Hepatocyte (in vitro differentiated cells): Measurements from ENCODE around the gene VPS50. TPM values are rescaled to one million over a fixed set of nuclear protein-coding genes. Genes with fewer than 3 reads are reported as not detected.

Experiments
- DNase-seq: peaks from one replicate; pipeline ENCODE4 v3.0.0-alpha.2; 2016; ENCODE audit warnings: low spot score
- H2AFZ ChIP-seq: fragments of 200-600 bp; sonication (generic); 2 replicates; pipeline ENCODE4 v1.6.0; 2016; ENCODE audit warnings: antibody characterized with exemption, mild to moderate bottlenecking
- H3K27ac ChIP-seq: fragments of 200-600 bp; sonication (generic); 2 replicates; pipeline ENCODE4 v1.5.1; 2016; ENCODE audit warnings: mild to moderate bottlenecking
- H3K27me3 ChIP-seq: fragments of 200-600 bp; sonication (generic); 2 replicates; pipeline ENCODE4 v1.6.1; 2016
- H3K36me3 ChIP-seq: fragments of 200-600 bp; sonication (generic); replicated peaks from 2 replicates; pipeline ENCODE4 v1.5.1; 2016; ENCODE audit warnings: low read depth; ENCODE audit not compliant: insufficient read depth
- H3K4me1 ChIP-seq: fragments of 200-600 bp; sonication (generic); 2 replicates; pipeline ENCODE4 v1.5.1; 2016; ENCODE audit warnings: mild to moderate bottlenecking, moderate library complexity; ENCODE audit not compliant: insufficient read depth
- H3K4me2 ChIP-seq: fragments of 200-600 bp; sonication (generic); 2 replicates; pipeline ENCODE4 v1.6.0; 2016
- H3K4me3 ChIP-seq: fragments of 200-600 bp; sonication (generic); 2 replicates; pipeline ENCODE4 v1.5.1; 2016; ENCODE audit warnings: mild to moderate bottlenecking
- H3K79me2 ChIP-seq: fragments of 200-600 bp; sonication (generic); 2 replicates; pipeline ENCODE4 v1.6.0; 2017; ENCODE audit warnings: mild to moderate bottlenecking
- H3K9me2 ChIP-seq: fragments of 200-600 bp; sonication (generic); replicated peaks from 2 replicates; pipeline ENCODE4 v1.6.0; 2017; ENCODE audit warnings: mild to moderate bottlenecking; ENCODE audit not compliant: insufficient read depth
- H3K9me3 ChIP-seq: fragments of 200-600 bp; sonication (generic); 2 replicates; pipeline ENCODE4 v1.5.1; 2016; ENCODE audit warnings: low read depth, mild to moderate bottlenecking
- H4K20me1 ChIP-seq: fragments of 200-600 bp; sonication (generic); 2 replicates; pipeline ENCODE4 v1.6.0; 2016; ENCODE audit warnings: mild to moderate bottlenecking; ENCODE audit not compliant: insufficient read depth, poor library complexity, severe bottlenecking
- EZH2 ChIP-seq: fragments of 200-600 bp; sonication (generic); IDR thresholded peaks from 2 replicates; pipeline ENCODE4 v1.6.1; 2016; ENCODE audit warnings: antibody characterized with exemption, mild to moderate bottlenecking, borderline replicate concordance
- EZH2phosphoT487 ChIP-seq: fragments of 200-600 bp; sonication (generic); IDR thresholded peaks from one replicate; pipeline ENCODE4 v1.6.1; 2018; ENCODE audit warnings: antibody characterized with exemption, mild to moderate bottlenecking, low read depth, moderate library complexity; ENCODE audit not compliant: unreplicated experiment, severe bottlenecking
- WGBS: methylation state at CpG from one replicate; pipeline ENCODE4 v1.1.6; 2016; ENCODE audit warnings: low lambda C conversion rate; ENCODE audit errors: missing lambda C conversion rate; 5-methylcytosine and 5-hydroxymethylcytosine counted together
- polyA plus RNA-seq: library from polyadenylated mRNA; unstranded; fragments of >200 nt; fragmentation: Nextera tagmentation; extraction: Ambion mirVana; gene quantifications from 2 replicates; pipeline ENCODE4 v1.2.1, GENCODE V29; 2016
- total RNA-seq: library from RNA; depleted of rRNA; stranded (reverse); fragments of >200 nt; gene quantifications from 2 replicates; pipeline ENCODE4 v1.2.3, GENCODE V29; 2014
- TF ChIP-seq, protein P1 (sequence below): fragments of 200-600 bp; sonication (generic); IDR thresholded peaks from 2 replicates; pipeline ENCODE4 v1.5.1; 2016; ENCODE audit warnings: antibody characterized with exemption, mild to moderate bottlenecking; ENCODE audit not compliant: poor library complexity

Gene VPS50
- total and polyA plus RNA-seq, 2 experiments from 2014 or later, result 10.5 to 32.5 TPM

DNA sequence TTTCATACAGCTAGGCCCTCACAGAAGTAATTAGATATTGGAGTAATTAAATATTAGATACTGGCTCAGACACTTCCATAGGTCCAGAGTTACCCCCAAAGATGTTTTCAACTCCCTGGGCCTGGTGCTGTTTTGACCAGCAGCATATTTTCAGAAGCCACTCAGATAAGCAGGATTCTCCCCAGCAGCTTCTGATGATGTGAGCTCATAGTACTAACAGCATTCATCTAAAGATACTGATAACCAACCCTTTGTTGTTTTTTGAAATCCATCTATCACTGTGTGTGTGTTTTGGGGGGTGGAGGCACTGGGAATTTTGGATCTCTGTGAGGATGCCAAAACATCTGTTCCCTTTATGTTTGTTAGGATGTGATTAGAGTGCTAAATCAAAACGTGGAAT lies 52.7 kb downstream of the VPS50 start:
- no peak overlapping the region for H3K27ac ChIP-seq
- no peaks in the 10 kb centered on the region for H3K4me1 ChIP-seq
- 46% methylated on average over 1 of the region's 1 CpG for WGBS
- H3K79me2 ChIP-seq, result no peaks in the 10 kb centered on the region
- TF ChIP-seq, protein P1, sequence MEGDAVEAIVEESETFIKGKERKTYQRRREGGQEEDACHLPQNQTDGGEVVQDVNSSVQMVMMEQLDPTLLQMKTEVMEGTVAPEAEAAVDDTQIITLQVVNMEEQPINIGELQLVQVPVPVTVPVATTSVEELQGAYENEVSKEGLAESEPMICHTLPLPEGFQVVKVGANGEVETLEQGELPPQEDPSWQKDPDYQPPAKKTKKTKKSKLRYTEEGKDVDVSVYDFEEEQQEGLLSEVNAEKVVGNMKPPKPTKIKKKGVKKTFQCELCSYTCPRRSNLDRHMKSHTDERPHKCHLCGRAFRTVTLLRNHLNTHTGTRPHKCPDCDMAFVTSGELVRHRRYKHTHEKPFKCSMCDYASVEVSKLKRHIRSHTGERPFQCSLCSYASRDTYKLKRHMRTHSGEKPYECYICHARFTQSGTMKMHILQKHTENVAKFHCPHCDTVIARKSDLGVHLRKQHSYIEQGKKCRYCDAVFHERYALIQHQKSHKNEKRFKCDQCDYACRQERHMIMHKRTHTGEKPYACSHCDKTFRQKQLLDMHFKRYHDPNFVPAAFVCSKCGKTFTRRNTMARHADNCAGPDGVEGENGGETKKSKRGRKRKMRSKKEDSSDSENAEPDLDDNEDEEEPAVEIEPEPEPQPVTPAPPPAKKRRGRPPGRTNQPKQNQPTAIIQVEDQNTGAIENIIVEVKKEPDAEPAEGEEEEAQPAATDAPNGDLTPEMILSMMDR, result no peak
- TF ChIP-seq EZH2phosphoT487 (no peak), EZH2 (no peak)
- no peak for DNase-seq
- no peak overlapping the region for H3K4me2 ChIP-seq
- H2AFZ ChIP-seq, result no peak overlapping the region
- H3K9me2 ChIP-seq, result no peaks in the 10 kb centered on the region
- no peaks in the 10 kb centered on the region for H3K27me3 ChIP-seq
- no peaks in the 10 kb centered on the region for H3K9me3 ChIP-seq
- no peak overlapping the region for H3K4me3 ChIP-seq
- H3K36me3 ChIP-seq, result no peaks in the 10 kb centered on the region
- no peaks in the 10 kb centered on the region for H4K20me1 ChIP-seq

DNA sequence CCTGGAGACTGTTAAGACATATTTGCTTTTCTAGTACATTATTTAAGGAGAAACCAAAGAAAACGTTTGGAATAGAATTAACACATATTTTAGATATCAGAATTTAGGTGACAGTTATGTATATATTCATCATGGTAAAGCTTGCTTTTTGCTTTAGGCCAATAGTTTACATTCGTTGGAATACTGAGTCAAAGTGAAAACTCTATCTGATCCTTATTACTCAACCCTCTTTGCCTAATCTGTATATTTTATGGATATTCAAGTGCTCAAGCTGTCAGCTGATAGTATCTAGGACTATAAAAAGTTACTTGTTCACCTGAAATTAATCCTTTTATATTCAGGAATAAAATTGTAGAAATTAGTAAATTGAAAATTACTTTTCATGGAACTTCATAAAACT lies 61.1 kb downstream of the VPS50 start:
- no peak for DNase-seq
- no peaks in the 10 kb centered on the region for H4K20me1 ChIP-seq
- no peak overlapping the region for H3K27ac ChIP-seq
- H3K9me2 ChIP-seq, result no peaks in the 10 kb centered on the region
- H3K79me2 ChIP-seq, result no peaks in the 10 kb centered on the region
- no peaks in the 10 kb centered on the region for H3K27me3 ChIP-seq
- H3K9me3 ChIP-seq, result no peaks in the 10 kb centered on the region
- TF ChIP-seq, protein P1, result no peak
- TF ChIP-seq EZH2phosphoT487, result no peak
- no peak for TF ChIP-seq EZH2
- H3K4me1 ChIP-seq, result no peaks in the 10 kb centered on the region
- WGBS, result 77% methylated on average over 2 of the region's 2 CpGs
- no peak overlapping the region for H3K4me2 ChIP-seq
- H2AFZ ChIP-seq, result no peak overlapping the region
- H3K4me3 ChIP-seq, result no peak overlapping the region
- no peaks in the 10 kb centered on the region for H3K36me3 ChIP-seq

DNA sequence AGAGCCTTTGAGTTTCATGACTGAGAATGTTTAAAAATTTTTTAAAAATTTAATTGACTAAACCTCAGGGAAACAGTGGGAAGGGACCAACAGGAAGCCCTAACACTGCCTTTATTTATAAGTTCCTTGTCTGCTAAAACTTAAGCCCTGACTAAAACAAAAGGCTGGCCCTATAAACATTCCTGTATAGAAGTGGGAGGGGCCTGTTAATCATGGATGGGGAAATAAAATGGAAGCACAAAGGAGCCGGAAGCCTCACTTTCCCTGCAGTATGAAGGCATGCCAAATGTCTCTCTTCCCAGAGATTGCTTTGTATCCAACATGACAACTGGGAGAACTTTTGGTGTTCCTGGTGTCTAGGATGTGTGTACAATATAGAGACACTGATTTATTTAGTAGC lies 66.0 kb downstream of the VPS50 start:
- H3K27ac ChIP-seq, result no peak overlapping the region
- H2AFZ ChIP-seq, result no peak overlapping the region

More for the DNA sequence above, 66.0 kb downstream of the VPS50 start:
- Histone ChIP-seq H3K4me2 (no peak overlapping the region), H3K4me3 (no peak overlapping the region), H4K20me1 (no peaks in the 10 kb centered on the region), H3K27me3 (no peaks in the 10 kb centered on the region), H3K79me2 (no peaks in the 10 kb centered on the region), H3K9me3 (no peaks in the 10 kb centered on the region), H3K36me3 (no peaks in the 10 kb centered on the region), H3K9me2 (no peaks in the 10 kb centered on the region), H3K4me1 (no peaks in the 10 kb centered on the region)
- no peak for DNase-seq
- 91% methylated on average over 1 of the region's 1 CpG for WGBS
- TF ChIP-seq EZH2phosphoT487 (no peak), EZH2 (no peak)
- TF ChIP-seq, protein P1, result no peak
